K562 (cell line): ENCODE data around the gene COQ10B. TPM values are rescaled to one million over a fixed set of nuclear protein-coding genes. Genes with fewer than 3 reads are reported as not detected.

Experiments used
- CHAMP1 ChIP-seq: fragments of 450-650 bp; IDR thresholded peaks from 2 replicates; pipeline ENCODE4 v1.6.1; 2016; ENCODE audit warnings: mild to moderate bottlenecking
- ETV6 ChIP-seq, 3 experiments: fragments of 150-350 bp in 1 of 3; sonication (generic) in 1 of 3; formaldehyde crosslinking in 1 of 3; IDR thresholded peaks; 2 replicates each; pipeline versions ENCODE4 v1.6.1 to v1.8.0; 2014 to 2022; ENCODE audit warnings: borderline replicate concordance in 2 of 3, low read depth in 2 of 3, antibody characterized with exemption in 1 of 3, low read length in 1 of 3, mild to moderate bottlenecking in 1 of 3, missing genetic modification reagents in 1 of 3
- FOXK2 ChIP-seq, 2 experiments: fragments of 450-650 bp; IDR thresholded peaks in 1 of 2; conservative IDR thresholded peaks in 1 of 2; 2 replicates each; pipeline ENCODE4 v1.6.1; 2016; ENCODE audit warnings: low read depth in 2 of 2, mild to moderate bottlenecking in 1 of 2
- JUNB ChIP-seq: fragments of 450-650 bp; formaldehyde crosslinking; conservative IDR thresholded peaks from 2 replicates; pipeline ENCODE4 v1.4.0; 2020; ENCODE audit warnings: mild to moderate bottlenecking
- KHSRP ChIP-seq: fragments of 450-650 bp; IDR thresholded peaks from 2 replicates; pipeline ENCODE4 v1.6.1; 2017
- SIN3B ChIP-seq: fragments of 450-650 bp; IDR thresholded peaks from 2 replicates; pipeline ENCODE4 v1.6.1; 2017; ENCODE audit warnings: low read depth, mild to moderate bottlenecking, moderate library complexity
- SLC30A9 ChIP-seq: fragments of 250-450 bp; sonication (Bioruptor Pico); IDR thresholded peaks from 2 replicates; pipeline ENCODE4 v1.8.0; 2022; ENCODE audit warnings: mild to moderate bottlenecking, moderate library complexity
- SMARCC2 ChIP-seq: fragments of 450-650 bp; IDR thresholded peaks from 2 replicates; pipeline ENCODE4 v1.6.1; 2017; ENCODE audit warnings: antibody characterized with exemption, moderate library complexity, mild to moderate bottlenecking, low read depth
- ZFX ChIP-seq: sonication (generic); formaldehyde crosslinking; IDR thresholded peaks from 2 replicates; pipeline ENCODE4 v1.8.0; 2022; ENCODE audit warnings: mild to moderate bottlenecking, missing genetic modification reagents, moderate library complexity
- ZKSCAN3 ChIP-seq: fragments of 250-450 bp; sonication (Bioruptor Pico); IDR thresholded peaks from 2 replicates; pipeline ENCODE4 v1.4.0; 2020
- ZNF316 ChIP-seq: fragments of 450-650 bp; IDR thresholded peaks from 2 replicates; pipeline ENCODE4 v1.6.1; 2016
- ZNF318 ChIP-seq, 2 experiments: fragments of 450-650 bp; IDR thresholded peaks; 2 replicates each; pipeline ENCODE4 v1.6.1; 2016; ENCODE audit warnings: mild to moderate bottlenecking in 2 of 2, borderline replicate concordance in 1 of 2, low read depth in 1 of 2, moderate library complexity in 1 of 2
- ZNF584 ChIP-seq: fragments of 200-800 bp; sonication (Bioruptor generic); IDR thresholded peaks from 2 replicates; pipeline ENCODE4 v1.6.1; 2016; ENCODE audit warnings: low read depth, mild to moderate bottlenecking, missing genetic modification characterization, missing compliant biosample characterization
- polyA plus RNA-seq, 8 experiments: library from polyadenylated mRNA; depleted of rRNA in 4 of 8; stranded (reverse) in 5 of 8; unstranded in 3 of 8; fragments of >200 nt; fragmentation: Nextera tagmentation in 2 of 8; fragmentation: Illumina TruSeq in 1 of 8; extraction: Ambion mirVana in 2 of 8; extraction: Trizol in 1 of 8; gene quantifications; 2 replicates each; pipeline versions ENCODE4 v1.2.1 to v1.2.3, GENCODE V29; 2011 to 2014; ENCODE audit warnings: inconsistent platforms in 1 of 8, missing spikeins in 1 of 8
- total RNA-seq, 7 experiments: library from RNA; depleted of rRNA in 6 of 7; stranded (reverse); fragments of >200 nt in 6 of 7; fragmentation: Illumina TruSeq in 2 of 7; extraction: Trizol in 2 of 7; gene quantifications; 2 replicates each; pipeline versions ENCODE4 v1.2.1 to v1.2.3, GENCODE V29; 2011 to 2021; ENCODE audit warnings: low replicate concordance in 1 of 7
- TF ChIP-seq, protein P1 (sequence below): sonication (generic); formaldehyde crosslinking; IDR thresholded peaks from 2 replicates; pipeline ENCODE4 v1.8.0; 2022; ENCODE audit warnings: mild to moderate bottlenecking, missing genetic modification reagents, borderline replicate concordance

COQ10B gene
- total and polyA plus RNA-seq, 9 of the 15 experiments (the other 6 are each of a cell fraction or from before 2014, with no cell fraction given) = 3.1 to 13.1 (median 7.7) TPM

DNA sequence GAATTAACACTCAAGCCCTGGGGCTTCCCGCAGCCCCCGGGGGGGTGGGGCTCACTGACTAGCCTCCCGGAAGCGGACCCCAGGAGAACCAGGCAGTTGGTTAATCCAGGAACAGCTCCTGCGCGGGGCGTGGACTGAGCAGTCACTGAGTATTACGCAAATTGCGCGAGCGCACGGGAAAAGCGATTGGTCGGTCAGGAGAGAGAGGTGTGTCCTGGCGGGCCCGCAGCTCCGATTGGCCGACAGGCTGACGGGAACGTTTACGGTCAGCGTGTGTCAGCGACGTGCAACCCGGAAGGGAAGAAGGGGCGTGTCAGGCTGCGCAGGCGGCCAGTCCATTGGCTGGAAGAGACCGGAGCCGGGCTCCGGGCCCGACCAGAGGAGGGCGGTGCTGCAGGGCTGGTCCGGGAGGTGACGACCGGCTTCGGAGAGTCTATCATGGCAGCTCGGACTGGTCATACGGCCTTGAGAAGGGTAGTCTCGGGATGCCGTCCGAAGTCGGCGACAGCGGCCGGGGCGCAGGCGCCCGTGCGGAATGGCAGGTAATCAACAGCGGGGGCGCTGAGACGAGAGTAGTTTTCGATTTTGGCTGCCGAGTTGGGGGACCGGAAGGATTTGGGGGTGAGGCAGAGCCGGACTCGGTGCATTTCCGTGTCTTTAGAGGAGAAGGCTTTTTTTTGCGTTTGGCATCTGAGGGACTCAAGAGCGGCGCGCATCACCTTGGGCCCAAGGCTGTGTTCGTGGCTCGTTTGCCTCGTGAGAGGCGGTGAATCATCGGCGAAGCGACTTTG, at the start of gene COQ10B (continued):
- TF ChIP-seq, protein P1, sequence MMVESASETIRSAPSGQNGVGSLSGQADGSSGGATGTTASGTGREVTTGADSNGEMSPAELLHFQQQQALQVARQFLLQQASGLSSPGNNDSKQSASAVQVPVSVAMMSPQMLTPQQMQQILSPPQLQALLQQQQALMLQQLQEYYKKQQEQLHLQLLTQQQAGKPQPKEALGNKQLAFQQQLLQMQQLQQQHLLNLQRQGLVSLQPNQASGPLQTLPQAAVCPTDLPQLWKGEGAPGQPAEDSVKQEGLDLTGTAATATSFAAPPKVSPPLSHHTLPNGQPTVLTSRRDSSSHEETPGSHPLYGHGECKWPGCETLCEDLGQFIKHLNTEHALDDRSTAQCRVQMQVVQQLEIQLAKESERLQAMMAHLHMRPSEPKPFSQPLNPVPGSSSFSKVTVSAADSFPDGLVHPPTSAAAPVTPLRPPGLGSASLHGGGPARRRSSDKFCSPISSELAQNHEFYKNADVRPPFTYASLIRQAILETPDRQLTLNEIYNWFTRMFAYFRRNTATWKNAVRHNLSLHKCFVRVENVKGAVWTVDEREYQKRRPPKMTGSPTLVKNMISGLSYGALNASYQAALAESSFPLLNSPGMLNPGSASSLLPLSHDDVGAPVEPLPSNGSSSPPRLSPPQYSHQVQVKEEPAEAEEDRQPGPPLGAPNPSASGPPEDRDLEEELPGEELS = no peak
- no peak for TF ChIP-seq SMARCC2
- TF ChIP-seq SLC30A9 (CRISPR knock-in tag) = no peak
- no peak for TF ChIP-seq ETV6 (IDR thresholded peaks at IDR 0.05; ENCODE audit: borderline replicate concordance in 1 of 2, low read depth in 2 of 2, low read length in 1 of 2)
- no peak for TF ChIP-seq ETV6 (CRISPR knock-in tag; IDR thresholded peaks at IDR 0.05; ENCODE audit: borderline replicate concordance)
- TF ChIP-seq KHSRP = no peak
- no peak for TF ChIP-seq ZNF316
- TF ChIP-seq ZFX (CRISPR knock-in tag) = peak; percentile 90
- no peak for TF ChIP-seq ZNF584 (CRISPR knock-in tag)
- TF ChIP-seq SIN3B = no peak; the same call in 1 of the 2 replicates
- peak; percentile 19 to 27; a peak in 1 of 4 replicates for TF ChIP-seq FOXK2 (conservative IDR thresholded peaks at IDR 0.05 in 1 of 2, IDR thresholded peaks at IDR 0.05 in 1 of 2; ENCODE audit: low read depth in 2 of 2)
- 0 out of 2 replicates have a peak, but pooled peaks have one; percentile 18 for TF ChIP-seq CHAMP1
- TF ChIP-seq JUNB (CRISPR knock-in tag) = no peak
- TF ChIP-seq ZKSCAN3 (CRISPR knock-in tag) = no peak
- TF ChIP-seq ZNF318 (IDR thresholded peaks at IDR 0.05; ENCODE audit: borderline replicate concordance in 1 of 2, low read depth in 1 of 2) = no peak
